GM13976 (cell line): ENCODE measurements around the gene EREG.
"Not testable (repeated sequence)": the region's sequence is repeated elsewhere in the genome, so short reads cannot be mapped to it uniquely, and the experiment has no call there.

Experiments used
- DNase-seq: peaks from one replicate; pipeline ENCODE4 v3.0.0; 2012; ENCODE audit warnings: low spot score
- CTCF ChIP-seq: IDR thresholded peaks from 2 replicates; pipeline ENCODE4 v1.5.1; 2012; ENCODE audit warnings: borderline replicate concordance, mild to moderate bottlenecking; ENCODE audit not compliant: insufficient read depth; ENCODE audit errors: extremely low read depth, missing control alignments, control extremely low read depth
- in situ Hi-C: fragments of 300-500 bp; cut with MboI; formaldehyde crosslinking; loops from one replicate; pipeline ENCODE4 v1.12.0; 2022; ENCODE audit warnings: low sequenced_read_pairs, mixed read lengths, inconsistent platforms; ENCODE audit not compliant: unreplicated experiment

Gene EREG

GRCh38 chr4:74338792-74339333 is 26.1 kb upstream of the EREG start:
- in situ Hi-C loops = no loop called here
- DNase-seq = no peak
- no peak for TF ChIP-seq CTCF

- no peak for TF ChIP-seq CTCF
- no peak for DNase-seq
- in situ Hi-C loops = no loop called here
Measured at GRCh38 chr4:74339501-74339900, 25.4 kb upstream of the EREG start.

GRCh38 chr4:74340421-74340820 is 24.5 kb upstream of the EREG start:
- in situ Hi-C loops = not testable (repeated sequence)

GRCh38 chr4:74344031-74344430 is 20.9 kb upstream of the EREG start:
- no peak for DNase-seq
- in situ Hi-C loops = no loop called here
- no peak for TF ChIP-seq CTCF

More at GRCh38 chr4:74340421-74340820, 24.5 kb upstream of the EREG start:
- not testable (repeated sequence) for DNase-seq

- no peak for TF ChIP-seq CTCF
- in situ Hi-C loops = no loop called here
- no peak for DNase-seq
Measured at GRCh38 chr4:74353858-74354257, 11.1 kb upstream of the EREG start.

GRCh38 chr4:74357965-74358364 is 7.0 kb upstream of the EREG start:
- in situ Hi-C loops = no loop called here
- TF ChIP-seq CTCF = no peak
- DNase-seq = no peak

GRCh38 chr4:74361671-74362070 is 3.3 kb upstream of the EREG start:
- DNase-seq = no peak
- in situ Hi-C loops = no loop called here
- no peak for TF ChIP-seq CTCF
